Astrocyte of the spinal cord (primary cell): Measurements from ENCODE around the gene CDKN2B-AS1.

Experiments
- DNase-seq: peaks from one replicate; pipeline ENCODE4 v3.0.0; 2011; ENCODE audit warnings: low read depth, low spot score
- H3K4me3 ChIP-seq: 2 replicates; pipeline ENCODE4 v1.5.1; 2011; ENCODE audit warnings: low read depth, mild to moderate bottlenecking, low read length, moderate library complexity
- CTCF ChIP-seq: IDR thresholded peaks from 2 replicates; pipeline ENCODE4 v1.5.1; 2012; ENCODE audit warnings: low read depth, mild to moderate bottlenecking, low read length, inconsistent platforms
- in situ Hi-C: cut with HindIII; loops from 2 replicates; pipeline ENCODE4 v1.10.0; 2017; ENCODE audit warnings: low sequenced_read_pairs

Gene CDKN2B-AS1

GRCh38 chr9:22098643-22099332 is 104.2 kb downstream of the CDKN2B-AS1 start:
- H3K4me3 ChIP-seq, result no peak overlapping the region
- TF ChIP-seq CTCF, result no peak
- no peak for DNase-seq
- in situ Hi-C loops, result no loop called here

- DNase-seq, result no peak
- TF ChIP-seq CTCF, result peak; percentile 27
Measured at GRCh38 chr9:22100626-22101025, 106.0 kb downstream of the CDKN2B-AS1 start.

GRCh38 chr9:22102146-22103053 is 107.8 kb downstream of the CDKN2B-AS1 start:
- in situ Hi-C loops, result loop anchor here (25.0 kb wide), 1 partner anchor 290 kb away; the partner anchor contains the start of gene MTAP

More at GRCh38 chr9:22100626-22101025, 106.0 kb downstream of the CDKN2B-AS1 start:
- in situ Hi-C loops, result loop anchor here (25.0 kb wide), 1 partner anchor 288 kb away; the partner anchor contains the start of gene MTAP
- no peak overlapping the region for H3K4me3 ChIP-seq

GRCh38 chr9:22103685-22104575 is 109.3 kb downstream of the CDKN2B-AS1 start:
- in situ Hi-C loops, result loop anchor here (25.0 kb wide), 1 partner anchor 292 kb away; the partner anchor contains the start of gene MTAP
- no peak overlapping the region for H3K4me3 ChIP-seq
- no peak for TF ChIP-seq CTCF
- peak; percentile 94 for DNase-seq

More at GRCh38 chr9:22102146-22103053, 107.8 kb downstream of the CDKN2B-AS1 start:
- no peak for TF ChIP-seq CTCF
- no peak for DNase-seq
- H3K4me3 ChIP-seq, result no peak overlapping the region

GRCh38 chr9:22105005-22105722 is 110.6 kb downstream of the CDKN2B-AS1 start:
- DNase-seq, result no peak
- in situ Hi-C loops, result loop anchor here (25.0 kb wide), 1 partner anchor 293 kb away; the partner anchor contains the start of gene MTAP

More at GRCh38 chr9:22105005-22105722, 110.6 kb downstream of the CDKN2B-AS1 start:
- no peak for TF ChIP-seq CTCF
- H3K4me3 ChIP-seq, result no peak overlapping the region
